K562 (cell line): ENCODE measurements around the gene HRH1. TPM values are rescaled to one million over a fixed set of nuclear protein-coding genes. Genes with fewer than 3 reads are reported as not detected.

Source experiments
- ATAC-seq: fragments of 200-7000 bp; cut with Tn5 transposase; 3 replicates; pipeline ENCODE4 v1.9.1; 2020; ENCODE audit warnings: moderate library complexity
- BruUV-seq: library from RNA; stranded (reverse); fragments of 400-500 nt; replicated peaks from 2 replicates; lab custom pipeline; 2021; lab: Mats Ljungman, UMichigan
- CTCF ChIA-PET: fragments of 300-600 bp; formaldehyde crosslinking; extraction: SDS; loops from one replicate; lab custom pipeline; 2021; ENCODE audit warnings: low intra/inter-chr PET ratio; lab: Yijun Ruan, JAX
- POLR2A ChIA-PET: fragments of 300-600, 350-650 bp; sonication (Branson Sonifier 250); formaldehyde crosslinking; extraction: SDS; loops from one replicate; lab custom pipeline; 2021; ENCODE audit warnings: antibody characterized with exemption, inconsistent platforms; lab: Yijun Ruan, JAX
- DNase-seq, 4 experiments: peaks; one replicate each; pipeline versions ENCODE4 v3.0.0 to v3.0.0-alpha.2; 2011 to 2018; ENCODE audit warnings: low spot score in 3 of 4, mixed read lengths in 3 of 4; ENCODE audit errors: extremely low read depth in 1 of 4
- FAIRE-seq: peaks from 2 replicates; lab custom pipeline; 2011; peaks lifted over from hg19 to GRCh38; lab: Jason Lieb, UNC
- H2AFZ ChIP-seq: 2 replicates; pipeline ENCODE4 v1.6.0; 2011; ENCODE audit warnings: low read depth, low read length, control low read depth, inconsistent platforms
- H3K27ac ChIP-seq: fragments of 200-600 bp; 3 replicates; pipeline ENCODE4 v1.8.0; 2011; ENCODE audit warnings: low read depth, mild to moderate bottlenecking, control low read depth, inconsistent platforms, low read length, moderate library complexity, mixed read lengths; ENCODE audit errors: extremely low read depth
- H3K27me3 ChIP-seq, 2 experiments: fragments of 300-600 bp in 1 of 2; 2 replicates in 1 of 2; 3 replicates in 1 of 2; pipeline versions ENCODE4 v1.6.0 to v1.8.0; 2011; ENCODE audit warnings: inconsistent platforms in 2 of 2, low read length in 2 of 2, mild to moderate bottlenecking in 1 of 2, mixed read lengths in 1 of 2, moderate library complexity in 1 of 2; ENCODE audit not compliant: control insufficient read depth in 2 of 2, insufficient read depth in 2 of 2
- H3K36me3 ChIP-seq: fragments of 300-600 bp; 3 replicates; pipeline ENCODE4 v1.8.0; 2011; ENCODE audit warnings: mild to moderate bottlenecking, low read length, inconsistent platforms; ENCODE audit not compliant: control insufficient read depth, insufficient read depth
- H3K4me1 ChIP-seq, 2 experiments: fragments of 200-600 bp in 1 of 2; replicated peaks in 1 of 2; 2 replicates in 1 of 2; 3 replicates in 1 of 2; pipeline versions ENCODE4 v1.5.1 to v1.8.0; 2011; ENCODE audit warnings: inconsistent platforms in 2 of 2, low read length in 2 of 2, mild to moderate bottlenecking in 1 of 2, mixed read lengths in 1 of 2, moderate library complexity in 1 of 2; ENCODE audit not compliant: control insufficient read depth in 2 of 2, insufficient read depth in 2 of 2
- H3K4me2 ChIP-seq: 2 replicates; pipeline ENCODE4 v1.6.1; 2011; ENCODE audit warnings: low read length, control low read depth, inconsistent platforms, mixed read lengths; ENCODE audit not compliant: insufficient read depth
- H3K4me3 ChIP-seq: fragments of 200-600 bp; sonication (generic), shearing (Covaris generic); 2 replicates; pipeline ENCODE4 v1.5.1; 2016; ENCODE audit warnings: control low read depth, inconsistent platforms
- H3K79me2 ChIP-seq: fragments of 200-600 bp; 3 replicates; pipeline ENCODE4 v1.8.0; 2011; ENCODE audit warnings: low read length, inconsistent platforms; ENCODE audit not compliant: control insufficient read depth, insufficient read depth
- H3K9ac ChIP-seq, 2 experiments: 2 replicates each; pipeline versions ENCODE4 v1.6.0 to v1.6.1; 2011; ENCODE audit warnings: low read depth in 2 of 2, low read length in 2 of 2, control low read depth in 1 of 2, inconsistent platforms in 1 of 2, mild to moderate bottlenecking in 1 of 2, mixed read lengths in 1 of 2; ENCODE audit not compliant: insufficient read depth in 1 of 2
- H3K9me1 ChIP-seq: one replicate; pipeline ENCODE4 v1.6.0; 2011; ENCODE audit warnings: inconsistent platforms, mild to moderate bottlenecking, low read length, moderate library complexity; ENCODE audit not compliant: control insufficient read depth, insufficient read depth
- H3K9me3 ChIP-seq: replicated peaks from 2 replicates; pipeline ENCODE4 v1.5.1; 2011; ENCODE audit warnings: low read depth, low read length, inconsistent platforms; ENCODE audit not compliant: control insufficient read depth, insufficient read depth
- H4K20me1 ChIP-seq: replicated peaks from 2 replicates; pipeline ENCODE4 v1.6.1; 2011; ENCODE audit warnings: low read length, inconsistent platforms, mixed read lengths; ENCODE audit not compliant: control insufficient read depth, insufficient read depth
- CTBP1 ChIP-seq: fragments of 450-650 bp; IDR thresholded peaks from 2 replicates; pipeline ENCODE4 v1.6.1; 2016; ENCODE audit warnings: borderline replicate concordance
- EP300 ChIP-seq: IDR thresholded peaks from 2 replicates; pipeline ENCODE4 v1.6.1; 2012; ENCODE audit warnings: low read length, improper control_type of control experiment
- FOS ChIP-seq: IDR thresholded peaks from 3 replicates; pipeline ENCODE4 v1.6.1; 2011; ENCODE audit not compliant: insufficient read length; ENCODE audit errors: extremely low read depth
- KLF13 ChIP-seq: fragments of 450-650 bp; IDR thresholded peaks from 2 replicates; pipeline ENCODE4 v1.6.1; 2016; ENCODE audit warnings: missing genetic modification characterization, low read depth, mild to moderate bottlenecking, missing compliant biosample characterization, moderate library complexity, borderline replicate concordance
- MAFF ChIP-seq: IDR thresholded peaks from 2 replicates; pipeline ENCODE4 v1.6.1; 2012; ENCODE audit warnings: low read length, improper control_type of control experiment
- MECOM ChIP-seq: fragments of 250-450 bp; sonication (Bioruptor Pico); IDR thresholded peaks from 2 replicates; pipeline ENCODE4 v1.8.0; 2022; ENCODE audit warnings: inconsistent platforms
- MLX ChIP-seq, 2 experiments: fragments of 450-650 bp in 1 of 2; sonication (generic) in 1 of 2; formaldehyde crosslinking; conservative IDR thresholded peaks; 2 replicates each; pipeline versions ENCODE4 v1.4.0 to v1.8.1; 2020 to 2022; ENCODE audit warnings: mild to moderate bottlenecking in 1 of 2, missing genetic modification reagents in 1 of 2
- PCBP2 ChIP-seq: fragments of 200-400 bp; formaldehyde crosslinking; IDR thresholded peaks from 2 replicates; pipeline ENCODE4 v1.6.1; 2018; ENCODE audit warnings: low read length, low read depth, mild to moderate bottlenecking, moderate library complexity; ENCODE audit not compliant: poor library complexity, severe bottlenecking
- SRSF1 ChIP-seq: fragments of 200-400 bp; formaldehyde crosslinking; IDR thresholded peaks from 2 replicates; pipeline ENCODE4 v1.6.1; 2017; ENCODE audit warnings: mild to moderate bottlenecking, low read depth, low read length, moderate library complexity
- SRSF9 ChIP-seq: fragments of 200-400 bp; formaldehyde crosslinking; IDR thresholded peaks from 2 replicates; pipeline ENCODE4 v1.6.1; 2017; ENCODE audit warnings: low read depth, low read length, borderline replicate concordance
- ZBTB33 ChIP-seq: sonication (generic); formaldehyde crosslinking; IDR thresholded peaks from 2 replicates; pipeline ENCODE4 v1.8.1; 2023; ENCODE audit warnings: mild to moderate bottlenecking, missing genetic modification reagents
- ZNF224 ChIP-seq: sonication (generic); formaldehyde crosslinking; IDR thresholded peaks from 2 replicates; pipeline ENCODE4 v1.8.0; 2022; ENCODE audit warnings: mild to moderate bottlenecking, missing genetic modification reagents
- ZNF239 ChIP-seq: fragments of 250-450 bp; sonication (Bioruptor Pico); IDR thresholded peaks from 2 replicates; pipeline ENCODE4 v1.4.0; 2020; ENCODE audit warnings: mild to moderate bottlenecking
- ZNF253 ChIP-seq: fragments of 250-450 bp; sonication (Bioruptor Pico); conservative IDR thresholded peaks from 2 replicates; pipeline ENCODE4 v1.6.1; 2021; ENCODE audit warnings: mild to moderate bottlenecking
- ZNF280A ChIP-seq: fragments of 450-650 bp; IDR thresholded peaks from 2 replicates; pipeline ENCODE4 v1.6.1; 2018; ENCODE audit warnings: mild to moderate bottlenecking, low read depth; ENCODE audit not compliant: partially characterized antibody
- WGBS: fragments of 100-300 bp; shearing (Covaris generic); methylation state at CpG from one replicate; pipeline ENCODE4 v1.1.6; 2016; ENCODE audit warnings: low coverage, mixed read lengths; ENCODE audit not compliant: insufficient coverage; ENCODE audit errors: missing lambda C conversion rate; 5-methylcytosine and 5-hydroxymethylcytosine counted together
- in situ Hi-C: fragments of 300-500 bp; cut with MboI; formaldehyde crosslinking; loops from 4 replicates; pipeline ENCODE4 v1.15.0; 2018; ENCODE audit warnings: inconsistent platforms, mixed read lengths
- intact Hi-C: fragments of 100-400 bp; cut with micrococcal nuclease; formaldehyde crosslinking; loops from 2 replicates; pipeline ENCODE4 v1.14.2; 2022
- polyA plus RNA-seq, 8 experiments: library from polyadenylated mRNA; depleted of rRNA in 4 of 8; stranded (reverse) in 5 of 8; unstranded in 3 of 8; fragments of >200 nt; fragmentation: Nextera tagmentation in 2 of 8; fragmentation: Illumina TruSeq in 1 of 8; extraction: Ambion mirVana in 2 of 8; extraction: Trizol in 1 of 8; gene quantifications; 2 replicates each; pipeline versions ENCODE4 v1.2.1 to v1.2.3, GENCODE V29; 2011 to 2014; ENCODE audit warnings: inconsistent platforms in 1 of 8, missing spikeins in 1 of 8
- total RNA-seq, 7 experiments: library from RNA; depleted of rRNA in 6 of 7; stranded (reverse); fragments of >200 nt in 6 of 7; fragmentation: Illumina TruSeq in 2 of 7; extraction: Trizol in 2 of 7; gene quantifications; 2 replicates each; pipeline versions ENCODE4 v1.2.1 to v1.2.3, GENCODE V29; 2011 to 2021; ENCODE audit warnings: low replicate concordance in 1 of 7

Gene HRH1
- total and polyA plus RNA-seq, 9 of the 15 experiments (the other 6 are each of a cell fraction or from before 2014, with no cell fraction given) = 0.03 to 0.15 (median 0.06) TPM; not detected in 1

GRCh38 chr3:11312166-11312565, 157.9 kb downstream of the HRH1 start:
- FAIRE-seq = no peak

More at GRCh38 chr3:11312166-11312565, 157.9 kb downstream of the HRH1 start:
- Histone ChIP-seq H3K4me3 (no peak overlapping the region), H3K4me1 (peaks cover 0 to 4% of the 10 kb centered on the region in 2 experiments; a peak in 3 of 5 replicates), H3K36me3 (peaks cover 87% of the 10 kb centered on the region), H3K27ac (no peak overlapping the region), H3K9me1 (peaks cover 3% of the 10 kb centered on the region), H3K4me2 (no peak overlapping the region), H2AFZ (no peak overlapping the region), H3K27me3 (no peaks in the 10 kb centered on the region), H4K20me1 (no peaks in the 10 kb centered on the region), H3K9me3 (0 out of 2 replicates have a peak, but pooled peaks cover 4% of the 10 kb centered on the region), H3K79me2 (no peaks in the 10 kb centered on the region), H3K9ac (no peak overlapping the region)
- DNase-seq (no peak), ATAC-seq (no peak)
- TF ChIP-seq EP300 = no peak
- TF ChIP-seq CTBP1 = no peak
- no peak for TF ChIP-seq ZBTB33 (CRISPR knock-in tag)
- TF ChIP-seq MAFF = no peak
- no peak for TF ChIP-seq SRSF9
- TF ChIP-seq MECOM (CRISPR knock-in tag) = no peak
- TF ChIP-seq MLX (CRISPR knock-in tag; conservative IDR thresholded peaks at IDR 0.05) = no peak
- TF ChIP-seq ZNF280A = no peak
- no peak for TF ChIP-seq ZNF224 (CRISPR knock-in tag)
- no peak for TF ChIP-seq FOS
- no peak for TF ChIP-seq ZNF239 (CRISPR knock-in tag)
- TF ChIP-seq ZNF253 (CRISPR knock-in tag) = no peak
- no peak for TF ChIP-seq PCBP2
- TF ChIP-seq KLF13 (tag) = no peak
- TF ChIP-seq SRSF1 = no peak
- ChIA-PET CTCF (no interaction called here), POLR2A (interaction anchor here (0.7 to 1.2 kb wide), 3 partner anchors 11 to 108 kb away, joined by 3 read pairs; no protein-coding TSS in a partner anchor)
- 93% methylated on average over 5 of the region's 5 CpGs for WGBS
- intact Hi-C loops = no loop called here
- no TSS peak for BruUV-seq
- in situ Hi-C loops = no loop called here
